Measurements from ENCODE around the gene GLRA3.

The GLRA3 gene

GRCh38 chr4:174591243-174592021 is 237.6 kb downstream of the GLRA3 start:
- DNase-seq: peak; percentile 8 to 13

GRCh38 chr4:174590336-174590735 is 238.7 kb downstream of the GLRA3 start:
- no peak for DNase-seq

Measured in CD4-positive, alpha-beta T cell treated with Interleukin-1 beta for 1 hour (primary cell).